GM10266 (cell line): Measurements from ENCODE around the gene ASPDH.
A peak's percentile ranks its signal among the peaks of the same experiment; 100 is the strongest.

Experiments
- DNase-seq: peaks from one replicate; pipeline ENCODE4 v3.0.0; 2012; ENCODE audit errors: extremely low spot score
- CTCF ChIP-seq: IDR thresholded peaks from 2 replicates; pipeline ENCODE4 v1.5.1; 2012; ENCODE audit warnings: mild to moderate bottlenecking, low read depth; ENCODE audit not compliant: control insufficient read depth, insufficient read depth; ENCODE audit errors: missing control alignments

ASPDH gene

DNA sequence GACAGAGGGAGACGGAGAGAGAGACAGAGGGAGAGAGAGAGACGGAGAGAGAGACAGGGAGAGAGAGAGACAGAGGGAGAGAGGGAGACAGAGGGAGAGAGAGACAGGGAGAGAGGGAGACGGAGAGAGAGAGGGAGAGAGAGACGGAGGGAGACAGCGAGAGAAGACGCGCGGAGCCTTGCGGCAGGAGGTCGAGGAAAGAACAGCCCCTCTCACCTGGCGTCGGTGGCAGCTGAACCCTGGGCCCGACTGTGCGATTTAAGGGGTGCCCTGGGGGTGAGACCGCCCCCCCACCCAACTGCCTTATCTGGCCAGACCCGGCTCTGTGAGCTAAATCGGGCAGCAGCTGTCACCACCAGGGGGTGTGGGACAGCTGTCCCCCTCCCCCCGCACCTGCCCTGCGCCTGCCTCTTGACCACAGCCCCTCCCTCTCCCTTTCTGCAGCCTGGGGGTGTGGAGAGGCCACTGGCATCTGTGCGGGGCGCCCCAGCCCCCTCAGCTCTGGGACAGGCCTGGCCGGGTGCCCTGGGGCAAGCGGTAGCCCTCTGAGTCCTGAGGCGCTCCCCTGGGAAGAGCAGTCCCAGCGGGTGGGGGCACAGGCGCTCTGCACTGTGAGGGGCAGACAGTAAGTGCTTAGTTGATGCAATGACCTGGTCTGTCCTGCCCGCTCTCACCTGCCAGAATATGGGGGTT, 13.5 kb downstream of the ASPDH start:
- peak; percentile 11 for TF ChIP-seq CTCF
- peak; percentile 74 for DNase-seq

DNA sequence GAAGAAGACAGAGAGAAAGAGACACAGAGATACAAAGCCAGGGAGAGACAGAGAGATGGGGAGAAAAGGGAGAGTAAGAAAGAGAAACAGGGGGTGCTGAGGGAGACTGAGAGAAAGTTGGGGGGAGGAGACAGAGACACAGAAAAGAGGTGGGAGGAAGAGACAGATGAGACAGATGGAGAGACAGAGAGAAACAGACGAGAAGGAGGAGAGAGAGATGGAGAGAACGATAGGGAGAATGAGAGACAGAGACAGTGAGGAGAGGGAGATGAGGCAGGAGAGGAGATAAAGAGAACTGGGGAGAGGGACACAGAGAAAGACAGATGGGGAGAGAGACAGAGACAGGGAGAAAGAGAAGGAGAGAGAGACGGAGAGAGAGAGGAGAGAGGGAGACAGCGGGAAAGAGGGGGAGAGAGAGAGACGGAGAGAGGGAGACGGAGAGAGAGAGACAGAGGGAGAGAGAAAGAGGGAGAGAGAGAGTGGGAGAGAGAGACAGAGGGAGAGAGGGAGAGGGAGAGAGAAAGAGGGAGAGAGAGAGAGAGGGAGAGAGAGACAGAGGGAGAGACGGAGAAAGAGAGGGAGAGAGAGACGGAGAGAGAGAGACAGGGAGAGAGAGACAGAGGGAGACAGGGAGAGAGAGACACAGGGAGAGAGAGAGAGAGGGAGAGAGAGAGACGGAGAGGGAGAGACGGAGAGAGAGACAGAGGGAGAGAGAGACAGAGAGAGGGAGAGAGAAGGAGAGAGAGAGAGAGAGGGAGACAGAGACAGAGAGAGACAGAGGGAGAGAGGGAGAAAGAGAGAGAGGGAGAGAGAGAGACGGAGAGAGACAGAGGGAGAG, 15.3 kb downstream of the ASPDH start:
- no peak for DNase-seq
- TF ChIP-seq CTCF = no peak

DNA sequence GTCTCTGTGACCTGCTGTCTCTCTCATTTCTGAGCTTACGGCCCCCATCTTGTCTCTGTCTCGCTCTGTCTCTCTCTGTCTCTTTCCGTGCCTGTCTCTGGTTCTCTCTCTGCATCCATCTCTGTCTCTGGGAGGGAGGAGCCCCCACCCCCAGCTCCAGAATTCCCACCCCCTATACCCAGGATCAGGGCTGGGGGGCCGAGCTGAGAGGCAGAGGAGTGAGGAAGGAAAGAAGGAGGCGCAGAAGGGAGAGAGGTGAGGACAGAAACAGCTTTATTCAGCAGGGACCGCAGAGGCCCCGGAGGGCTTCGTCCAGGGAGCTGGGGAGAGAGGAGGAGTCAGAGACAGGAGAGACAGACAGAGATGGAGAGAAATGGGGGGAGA, 16.7 kb downstream of the ASPDH start:
- no peak for TF ChIP-seq CTCF

DNA sequence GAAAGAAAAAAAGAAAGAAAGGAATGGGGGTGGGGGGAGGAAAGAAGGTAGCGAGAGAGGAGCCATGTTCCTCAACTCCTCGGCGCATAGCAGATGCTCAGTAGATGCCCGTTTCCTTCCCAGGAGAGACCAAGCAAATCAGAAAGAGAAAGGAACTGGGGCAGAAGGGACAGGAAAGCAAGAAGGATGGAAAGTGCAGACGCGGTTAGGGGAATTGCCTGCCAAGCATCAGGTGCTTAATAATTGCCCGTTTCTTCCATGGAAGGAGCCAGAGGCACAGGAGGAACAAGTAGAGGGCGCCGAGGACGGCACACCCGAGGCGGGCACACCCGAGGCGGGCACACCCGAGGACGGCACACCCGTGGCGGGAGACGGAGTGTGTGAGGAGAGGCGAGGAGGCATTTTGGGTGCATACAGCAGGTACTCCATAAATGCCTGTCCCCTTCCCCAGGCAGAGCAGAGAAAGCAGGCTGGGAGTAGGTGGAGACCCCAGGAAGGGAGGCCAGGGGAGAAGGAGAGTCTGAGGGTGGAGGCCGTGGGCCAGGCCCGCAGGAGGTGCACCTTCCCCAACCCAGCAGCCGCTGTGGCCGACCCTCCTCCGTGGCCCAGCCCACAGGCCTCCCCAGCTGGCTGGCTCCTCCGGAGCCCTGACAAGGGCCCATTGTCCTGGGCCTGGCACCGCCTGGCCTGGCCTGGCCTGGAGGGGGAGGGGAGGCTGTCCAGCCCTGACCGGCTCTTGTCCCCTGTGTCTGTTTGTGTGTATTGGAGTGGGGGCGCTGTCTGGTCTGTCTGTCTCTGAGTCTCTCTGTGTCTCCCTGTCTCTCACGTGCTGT, 17.3 kb downstream of the ASPDH start:
- no peak for DNase-seq
- TF ChIP-seq CTCF = no peak

More for the DNA sequence above, 16.7 kb downstream of the ASPDH start:
- DNase-seq = no peak

DNA sequence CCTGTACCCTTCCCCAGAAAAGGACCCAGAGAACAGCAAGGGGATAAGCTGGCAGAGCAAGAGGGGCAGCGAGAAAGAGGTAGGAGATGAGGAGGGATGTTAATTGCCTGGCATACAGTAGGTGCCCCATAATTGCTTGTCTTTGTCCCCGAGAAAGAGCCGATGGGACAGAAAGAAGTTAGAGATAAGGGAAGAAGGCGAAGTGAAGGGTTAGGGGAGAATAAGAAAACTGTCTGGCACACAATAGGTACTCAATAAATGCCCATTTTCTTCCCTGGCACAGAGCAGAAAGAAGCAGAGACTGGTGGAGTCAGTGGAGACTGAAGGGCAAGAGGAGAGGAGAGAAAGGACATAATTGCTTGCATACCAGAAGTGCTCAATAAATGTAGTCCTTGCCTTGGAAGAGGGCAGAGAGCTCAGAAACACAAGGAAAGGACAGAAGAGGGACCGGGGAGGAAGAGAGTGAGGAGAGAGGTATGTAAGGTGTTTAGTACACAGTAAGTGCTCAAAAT, 18.6 kb downstream of the ASPDH start:
- DNase-seq = no peak
- no peak for TF ChIP-seq CTCF

DNA sequence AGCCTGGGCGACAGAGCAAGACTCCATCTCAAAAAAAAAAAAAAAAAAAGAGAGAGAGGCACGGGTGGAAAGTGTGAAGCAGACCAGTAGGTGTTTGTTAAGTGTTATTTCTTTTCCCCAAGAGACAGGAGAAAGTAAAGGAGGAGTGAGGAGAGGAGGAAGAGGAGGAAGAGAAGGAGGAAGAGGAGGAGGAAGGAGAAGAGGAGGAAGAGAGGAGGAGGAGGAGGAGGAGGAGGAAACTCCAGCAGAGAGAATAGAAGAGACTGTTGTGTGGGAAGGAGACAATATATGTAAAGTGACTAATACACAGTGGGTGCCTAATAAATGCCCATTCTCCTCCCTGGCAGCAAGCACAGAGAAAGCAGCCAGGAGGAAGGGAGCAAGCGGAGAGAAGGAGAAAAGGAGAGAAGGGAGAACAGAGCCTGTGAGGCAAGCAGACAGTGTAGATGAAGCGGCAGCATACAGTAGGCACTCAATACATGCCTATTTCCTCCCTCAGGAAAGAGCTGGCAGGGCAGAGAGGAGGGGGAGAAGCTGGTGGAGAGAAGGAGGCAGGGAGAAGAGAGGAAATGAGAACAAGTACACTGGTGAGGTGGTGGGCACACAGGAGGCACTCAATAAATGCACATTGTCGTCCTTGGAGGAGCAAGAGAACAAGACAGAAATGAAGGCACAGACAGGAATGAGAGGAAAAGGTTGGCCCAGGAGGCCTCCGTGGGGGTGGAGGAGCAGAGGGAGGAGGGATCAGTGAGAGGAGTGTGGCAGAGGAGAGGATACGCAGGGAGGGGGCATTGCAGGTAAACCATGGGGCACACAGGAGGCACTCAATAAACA, 19.3 kb downstream of the ASPDH start:
- no peak for TF ChIP-seq CTCF
- DNase-seq = no peak
